ENCODE results near the gene SLFN14.

- TF ChIP-seq CTCF (IDR thresholded peaks at IDR 0.05; ENCODE audit: low read depth, low read length) = no peak
- no peak for TF ChIP-seq EZH2phosphoT487 (IDR thresholded peaks at IDR 0.05; ENCODE audit: low read depth)
Measured at GRCh38 chr17:35596530-35597233, 36.1 kb upstream of the SLFN14 start.
